HG03060 (cell line): ENCODE measurements around the gene MUC6.

Experiments
- ATAC-seq: cut with Tn5 transposase; IDR thresholded peaks from one replicate; pipeline ENCODE4 v1.9.1; 2021; ENCODE audit warnings: low read depth, moderate number of reproducible peaks; ENCODE audit not compliant: unreplicated experiment

The MUC6 gene

DNA sequence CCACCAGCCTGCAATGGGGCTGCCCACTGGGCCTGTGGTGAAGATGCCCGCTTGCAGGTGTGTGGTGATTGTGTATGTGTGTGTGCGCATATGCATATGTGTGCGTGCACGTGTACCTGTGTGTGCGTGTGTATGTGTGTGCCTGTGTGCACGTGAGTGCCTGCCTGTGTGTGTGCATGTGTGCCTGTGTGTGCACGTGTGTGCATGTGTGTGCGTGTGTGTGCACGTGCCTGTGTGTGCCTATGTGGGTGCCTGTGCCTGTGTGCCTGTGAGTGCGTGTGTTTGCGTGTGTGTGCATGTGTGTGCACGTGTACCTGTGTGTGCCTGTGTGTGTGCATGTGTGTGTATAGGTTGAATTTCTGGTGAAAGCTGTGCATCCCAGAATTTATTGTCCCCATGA is 2.4 kb upstream of the MUC6 start:
- ATAC-seq = no peak

DNA sequence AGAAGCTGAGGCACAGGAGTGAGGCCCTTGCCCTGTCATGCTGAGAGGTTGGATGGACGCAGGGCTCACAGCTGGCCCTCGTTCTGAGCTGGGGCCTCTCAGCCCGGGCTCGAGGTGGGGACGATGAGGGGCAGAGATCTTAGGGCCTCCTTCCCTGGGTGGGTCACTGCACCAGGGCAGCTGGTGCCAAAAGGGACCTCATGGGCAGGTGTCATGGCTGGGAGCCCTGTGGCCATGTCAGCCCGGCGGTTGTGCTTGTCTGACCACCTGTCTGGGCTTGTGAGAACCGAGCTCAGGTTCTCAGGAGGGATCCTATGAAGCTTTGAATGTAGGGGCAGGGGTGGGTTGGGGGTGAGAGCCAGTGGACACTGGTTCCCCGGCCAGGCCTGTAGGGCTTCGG is 1.8 kb upstream of the MUC6 start:
- no peak for ATAC-seq

DNA sequence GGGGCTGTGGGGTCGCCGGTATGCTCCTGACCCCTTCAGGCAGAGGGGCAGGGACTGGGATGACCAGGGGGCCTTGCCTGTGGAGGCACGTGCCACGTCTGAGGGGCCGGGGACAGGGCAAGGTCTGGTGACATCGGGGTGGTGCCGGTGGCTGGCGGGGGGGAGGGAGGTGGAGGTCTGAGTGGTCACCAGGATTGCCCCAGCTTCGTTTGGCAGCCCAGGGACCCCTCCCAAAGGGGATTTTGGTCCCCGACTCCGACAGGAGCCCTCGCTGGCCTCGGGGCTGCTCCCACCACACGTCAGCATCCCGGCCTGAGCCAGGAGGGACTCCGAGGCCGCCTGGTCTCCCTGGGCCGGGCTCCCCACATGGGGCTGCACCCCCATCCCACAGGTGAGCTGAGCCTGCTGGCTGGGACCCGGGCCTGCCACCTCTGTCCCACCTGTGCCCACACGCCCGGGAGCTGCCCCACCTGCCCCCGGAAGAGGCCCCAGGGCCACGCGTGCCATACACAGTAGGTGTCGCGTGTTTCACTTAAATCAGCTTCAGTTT is 1.1 kb upstream of the MUC6 start:
- no peak for ATAC-seq

DNA sequence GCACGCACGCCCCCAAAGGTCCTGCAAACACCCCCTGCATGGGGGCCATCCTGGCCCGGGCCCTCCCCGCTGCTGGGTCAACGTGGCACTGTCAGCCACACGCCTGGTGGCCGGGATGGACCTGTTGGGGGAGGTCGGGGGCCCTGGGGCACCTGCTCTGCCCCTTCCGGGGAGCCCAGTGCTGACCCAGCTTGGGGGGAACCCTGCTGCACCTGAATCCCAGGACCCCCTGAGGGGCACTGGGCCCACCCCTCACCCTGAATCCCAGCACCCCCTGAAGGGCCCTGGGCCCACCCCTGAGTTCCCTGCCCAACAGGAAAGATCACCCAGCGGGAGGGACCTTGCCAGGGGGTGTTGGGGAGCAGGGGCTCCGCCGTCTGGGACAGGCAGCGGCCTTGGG is 413 bp upstream of the MUC6 start:
- no peak for ATAC-seq

DNA sequence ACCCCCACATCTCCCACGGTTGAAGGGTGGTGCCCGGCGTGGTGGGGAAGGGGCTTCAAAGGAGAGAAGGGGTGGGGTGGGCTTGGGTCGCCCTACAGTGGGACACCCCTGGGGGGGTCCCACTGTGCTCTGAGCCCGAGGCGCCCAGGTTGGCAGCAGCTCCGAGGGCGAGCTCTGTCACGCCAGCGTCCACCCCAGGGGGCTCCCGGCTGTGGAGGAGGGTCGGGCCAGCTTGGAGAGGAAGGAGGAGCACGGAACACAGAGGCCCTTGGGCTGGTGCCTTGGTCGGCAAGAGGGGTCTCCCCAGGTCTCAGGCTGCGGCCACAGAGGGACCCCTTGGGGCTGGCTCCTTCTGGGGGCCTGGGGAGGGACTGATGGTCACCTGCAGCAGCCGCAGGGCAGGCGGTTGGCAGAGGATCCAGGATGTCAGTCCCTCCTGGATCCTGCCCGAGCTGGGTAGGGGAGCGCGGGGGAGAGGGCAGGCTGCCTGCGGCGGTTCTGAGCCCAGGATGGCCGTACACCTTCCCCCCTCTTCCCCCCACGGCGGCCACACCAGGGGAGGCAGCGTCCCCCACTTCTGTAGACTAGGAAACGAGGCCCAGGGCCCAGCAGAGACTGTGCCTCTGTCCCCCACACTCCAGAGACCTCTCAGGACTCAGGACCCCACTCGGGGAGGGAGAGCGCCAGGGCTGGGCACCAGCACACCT is 788 bp downstream of the MUC6 start:
- ATAC-seq = no peak

DNA sequence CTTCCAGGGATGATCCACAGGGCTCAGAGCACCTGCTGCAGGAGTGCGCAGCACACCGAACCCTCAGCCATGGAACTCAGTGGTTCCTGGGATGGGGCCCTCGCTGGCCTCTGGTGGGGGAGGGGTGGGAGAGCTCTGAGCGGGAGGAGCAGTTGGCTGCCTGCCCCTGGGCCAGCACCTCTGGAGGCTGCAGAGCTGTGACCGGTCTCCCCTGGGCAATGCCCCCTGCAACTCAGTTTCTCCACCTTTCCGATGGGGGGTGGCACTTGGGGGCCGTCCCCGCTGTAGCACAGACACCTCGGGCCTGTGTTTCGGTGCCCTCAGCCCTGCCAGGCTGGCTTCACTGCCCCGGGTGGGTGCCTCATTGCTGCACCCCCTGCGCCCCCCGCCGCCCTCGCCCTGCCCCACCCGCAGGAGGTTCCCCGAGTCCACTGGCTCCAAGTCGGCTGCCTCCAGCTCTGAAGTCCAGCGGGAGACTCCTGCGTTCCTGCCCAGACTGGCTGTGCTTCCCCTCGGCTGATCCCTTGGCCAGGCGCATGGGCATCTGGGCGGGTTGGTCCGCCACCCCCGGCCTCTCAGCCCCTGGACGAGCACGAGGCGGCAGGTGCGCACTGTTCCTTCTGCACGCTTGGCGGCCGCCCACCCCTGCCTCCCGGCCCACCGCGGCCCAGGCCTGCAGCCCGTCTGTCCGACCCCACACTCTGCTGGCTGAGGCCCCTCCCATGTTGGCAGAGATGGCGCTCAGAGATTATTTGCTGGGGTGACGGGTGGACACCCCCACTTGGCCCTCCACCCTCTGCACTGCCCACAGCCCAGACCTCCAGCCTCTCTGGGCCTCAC is 1.8 kb downstream of the MUC6 start:
- no peak for ATAC-seq

DNA sequence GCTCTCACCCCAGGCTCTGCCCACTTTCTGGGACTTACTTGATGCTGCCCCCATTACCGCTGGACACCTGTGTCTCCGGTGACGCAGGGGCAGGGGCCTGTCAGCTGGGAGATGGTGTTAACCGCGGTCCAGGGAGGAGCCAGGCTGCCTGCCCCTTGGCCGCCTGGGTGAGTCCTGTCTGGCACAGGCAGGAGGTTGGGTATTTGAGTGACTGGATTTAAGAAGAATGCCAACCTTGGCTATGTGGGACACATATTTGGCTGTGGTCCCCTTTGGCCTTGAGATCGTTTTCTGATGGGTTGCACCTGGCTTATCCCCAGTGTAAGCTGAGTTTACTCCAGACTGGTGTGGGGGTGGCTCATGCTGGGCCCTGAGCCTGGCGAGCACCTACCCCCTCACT is 2.5 kb downstream of the MUC6 start:
- ATAC-seq = no peak

DNA sequence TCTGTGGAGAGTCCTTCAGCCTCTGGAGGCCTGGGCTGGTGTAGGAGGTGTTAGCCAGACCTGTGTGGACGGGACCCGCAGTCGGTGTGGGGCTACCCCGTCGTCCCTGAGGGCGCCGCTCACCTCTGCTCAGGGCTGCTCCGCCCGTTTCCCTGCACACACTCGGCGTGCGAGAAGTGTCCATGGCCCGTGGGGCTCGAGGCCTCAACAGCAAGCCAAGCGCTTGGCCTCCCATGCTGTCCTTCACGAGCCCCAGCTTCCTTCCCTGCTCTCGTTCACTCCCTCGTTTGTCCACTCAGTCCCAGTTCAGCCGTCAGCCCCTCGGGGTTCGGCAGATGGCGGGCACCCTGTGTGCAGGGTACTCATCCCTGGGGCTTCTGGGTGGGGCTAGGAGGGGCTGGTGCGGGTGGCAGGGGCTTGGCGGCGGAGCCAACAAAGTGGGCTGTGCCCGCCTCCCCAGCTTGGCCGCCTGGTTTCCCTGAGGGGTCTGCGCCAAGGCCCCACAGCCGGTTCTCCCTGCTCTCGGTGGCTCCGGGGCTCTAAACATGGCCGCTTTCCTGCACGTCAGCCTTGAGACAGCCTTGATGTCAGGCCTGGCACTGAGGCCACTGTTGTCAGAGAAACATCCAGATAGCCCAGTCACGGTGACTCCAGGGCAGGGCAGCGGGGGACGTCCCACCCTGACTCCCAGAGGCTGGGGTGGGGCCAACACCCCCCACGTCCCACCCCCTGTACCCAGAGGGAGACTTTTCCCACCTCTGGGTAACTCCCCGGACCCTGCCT is 3.3 kb downstream of the MUC6 start:
- ATAC-seq = no peak

DNA sequence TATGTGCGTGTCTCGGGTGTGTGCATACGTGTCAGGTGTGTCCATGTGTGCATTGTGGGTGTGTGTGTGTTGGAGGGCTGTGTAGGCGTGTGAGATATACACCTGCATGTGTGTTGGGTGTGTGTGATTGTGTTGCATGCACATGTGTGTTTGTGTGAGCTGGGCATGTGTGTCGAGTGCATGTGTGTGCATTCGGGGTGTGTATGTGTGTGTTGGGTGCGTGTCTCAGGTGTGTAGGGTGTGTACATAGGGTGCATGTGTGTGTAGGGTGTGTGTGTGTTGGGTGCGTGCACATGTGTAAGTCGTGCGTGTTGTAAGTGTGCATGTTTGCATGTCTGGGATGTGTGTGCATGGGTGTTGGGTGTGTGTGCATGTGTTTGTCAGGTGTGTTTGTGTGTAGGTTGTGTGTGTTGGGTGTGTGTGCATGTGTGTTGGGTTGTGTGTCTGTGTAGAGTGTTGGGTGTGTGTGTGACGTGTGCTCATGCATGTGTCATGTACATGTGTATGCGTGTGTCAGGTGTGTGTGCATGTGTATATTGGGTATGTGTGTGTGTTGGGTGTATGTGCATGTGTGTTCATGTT is 4.1 kb downstream of the MUC6 start:
- ATAC-seq = no peak

DNA sequence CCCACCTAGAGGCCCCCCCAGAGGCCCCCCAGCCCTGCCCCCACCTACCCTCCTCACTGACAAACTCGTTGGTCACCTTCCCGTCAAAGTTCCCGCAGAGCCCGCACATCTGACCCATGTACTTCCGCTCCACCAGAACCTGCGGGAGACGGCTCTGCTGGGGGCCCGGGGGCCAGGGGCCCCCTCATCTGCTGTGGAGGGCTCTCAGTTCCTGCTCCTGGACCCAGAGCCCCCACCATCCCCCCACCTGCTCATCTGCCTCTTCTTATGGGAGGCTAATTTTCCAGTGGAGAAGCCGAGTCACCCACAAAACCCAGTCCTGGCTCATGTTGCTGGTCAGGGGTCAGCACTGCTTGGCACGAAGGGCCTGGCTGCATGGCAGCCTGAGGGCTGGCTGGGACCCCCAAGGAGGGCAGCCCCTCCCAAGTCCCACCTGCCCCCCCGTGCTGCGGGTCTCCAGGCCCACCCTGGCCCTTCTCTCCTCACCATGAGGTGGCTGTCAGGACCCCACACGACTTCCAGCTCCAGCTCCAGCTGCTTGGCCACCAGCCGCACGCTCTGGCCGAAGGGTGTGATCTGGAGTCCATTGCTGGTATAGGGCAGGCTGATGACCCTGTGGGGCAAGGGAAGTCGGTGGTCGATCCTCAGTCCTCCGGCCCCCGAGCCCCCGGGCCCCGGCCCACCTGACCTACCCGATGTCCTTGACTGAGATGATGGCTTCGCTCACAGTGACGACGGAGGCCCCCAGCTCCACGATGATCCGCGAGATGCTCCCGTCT is 5.2 kb downstream of the MUC6 start:
- ATAC-seq = no peak

DNA sequence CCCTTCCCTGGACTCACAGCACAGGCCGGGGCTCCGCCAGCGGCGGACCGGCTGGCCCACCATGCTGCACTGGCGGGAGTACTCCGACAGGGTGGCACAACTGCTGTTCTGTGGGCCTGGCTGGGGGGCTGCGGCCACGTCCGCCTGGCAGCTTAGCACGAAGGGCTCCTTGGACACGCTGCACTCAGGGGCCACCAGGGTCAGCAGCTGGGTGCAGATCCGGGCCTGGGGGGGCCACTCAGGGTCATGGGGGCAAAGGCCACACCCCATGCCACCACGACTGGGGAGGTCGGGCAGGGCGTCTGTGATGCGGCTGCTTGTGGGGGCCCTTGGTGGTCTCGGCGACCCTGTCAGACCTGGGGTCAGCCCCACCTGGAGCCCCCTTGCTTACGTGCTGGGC is 6.0 kb downstream of the MUC6 start:
- no peak for ATAC-seq

DNA sequence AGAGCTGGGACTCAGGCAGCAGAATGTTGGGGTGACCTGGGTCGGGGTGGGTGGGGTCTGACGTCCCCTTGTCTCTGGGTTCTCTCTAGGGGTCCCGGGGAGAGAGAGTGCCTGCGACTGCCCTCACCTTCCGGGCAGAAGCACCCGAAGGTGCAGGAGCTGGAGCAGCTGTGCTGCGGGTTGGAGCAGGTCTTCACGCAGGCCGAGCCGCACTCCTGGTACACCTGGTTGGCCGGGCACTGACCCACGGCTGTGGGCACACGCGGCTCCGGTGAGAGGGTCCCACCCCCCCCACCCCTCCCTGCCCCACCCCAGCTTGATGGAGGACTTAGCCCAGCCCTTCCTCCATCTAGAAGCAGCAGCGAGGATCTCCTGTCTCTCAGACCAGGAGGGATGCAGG is 6.4 kb downstream of the MUC6 start:
- no peak for ATAC-seq

DNA sequence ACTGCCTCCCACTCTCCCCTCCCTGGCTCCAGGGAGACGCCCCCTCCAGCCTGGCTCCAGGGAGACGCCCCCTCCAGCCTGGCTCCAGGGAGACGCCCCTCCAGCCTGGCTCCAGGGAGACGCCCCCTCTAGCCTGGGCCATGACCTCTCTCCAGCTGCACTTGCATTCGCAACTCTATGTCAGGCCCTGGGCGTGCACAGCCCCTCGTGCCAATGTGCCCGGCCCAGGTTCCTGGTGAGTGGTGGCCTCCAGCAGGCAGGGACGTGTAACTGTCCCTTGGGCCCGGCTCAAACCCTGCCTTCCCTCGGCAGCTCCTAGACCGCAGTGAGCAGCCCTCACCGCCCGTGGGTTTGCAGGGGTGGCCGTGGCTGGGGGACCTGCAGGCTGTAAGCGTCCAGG is 6.9 kb downstream of the MUC6 start:
- no peak for ATAC-seq

DNA sequence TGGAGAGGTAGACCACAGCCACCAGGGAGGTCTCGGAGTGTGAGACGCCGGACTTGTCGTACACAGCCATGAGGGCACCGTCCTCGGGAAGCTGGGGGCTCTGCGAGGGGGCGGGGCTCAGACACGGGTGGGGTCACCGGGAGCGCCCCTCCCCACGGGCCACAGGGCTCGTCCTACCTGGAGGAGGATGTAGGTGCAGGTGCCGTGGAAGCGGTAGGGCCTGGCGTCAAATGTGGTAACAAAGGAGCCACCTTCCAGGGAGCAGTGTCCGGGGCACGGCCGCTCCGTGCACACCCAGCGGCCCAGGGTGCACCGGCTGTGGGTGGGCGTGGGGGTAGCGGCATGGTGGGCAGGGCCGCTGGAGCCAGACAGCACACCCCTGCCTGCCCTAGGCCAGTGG is 7.5 kb downstream of the MUC6 start:
- ATAC-seq = no peak

DNA sequence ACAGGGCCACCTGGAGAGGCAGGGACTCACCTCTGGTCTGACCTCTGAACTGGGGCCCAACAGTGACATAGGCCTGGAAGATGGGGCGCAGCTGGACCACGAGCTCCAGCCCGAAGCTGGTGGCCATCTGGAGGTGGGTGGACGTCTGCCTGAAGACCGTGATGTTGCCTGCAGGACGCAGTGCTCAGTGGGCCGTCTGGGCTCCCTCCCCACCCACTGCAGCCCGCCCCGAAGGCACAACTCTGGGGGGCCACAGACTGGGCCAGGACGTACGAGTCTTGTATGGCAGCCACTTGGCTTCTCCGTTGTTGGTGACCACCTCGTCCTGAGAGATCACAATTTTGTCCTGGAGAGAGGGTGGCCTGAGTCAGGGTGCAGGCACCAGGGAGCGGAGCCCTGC is 7.9 kb downstream of the MUC6 start:
- no peak for ATAC-seq

DNA sequence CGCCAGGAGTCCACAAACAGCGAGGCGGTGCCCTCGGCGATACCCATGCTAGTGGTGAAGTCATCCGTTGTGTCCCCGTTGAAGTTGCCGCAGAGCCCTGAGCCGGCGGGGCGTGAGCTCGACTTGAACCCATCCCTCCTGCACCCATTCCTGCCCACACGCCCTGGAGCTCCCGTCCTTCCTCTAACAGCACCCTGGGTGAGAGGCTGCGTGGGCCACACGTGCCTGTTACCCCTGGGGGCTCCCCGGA is 8.3 kb downstream of the MUC6 start:
- no peak for ATAC-seq

DNA sequence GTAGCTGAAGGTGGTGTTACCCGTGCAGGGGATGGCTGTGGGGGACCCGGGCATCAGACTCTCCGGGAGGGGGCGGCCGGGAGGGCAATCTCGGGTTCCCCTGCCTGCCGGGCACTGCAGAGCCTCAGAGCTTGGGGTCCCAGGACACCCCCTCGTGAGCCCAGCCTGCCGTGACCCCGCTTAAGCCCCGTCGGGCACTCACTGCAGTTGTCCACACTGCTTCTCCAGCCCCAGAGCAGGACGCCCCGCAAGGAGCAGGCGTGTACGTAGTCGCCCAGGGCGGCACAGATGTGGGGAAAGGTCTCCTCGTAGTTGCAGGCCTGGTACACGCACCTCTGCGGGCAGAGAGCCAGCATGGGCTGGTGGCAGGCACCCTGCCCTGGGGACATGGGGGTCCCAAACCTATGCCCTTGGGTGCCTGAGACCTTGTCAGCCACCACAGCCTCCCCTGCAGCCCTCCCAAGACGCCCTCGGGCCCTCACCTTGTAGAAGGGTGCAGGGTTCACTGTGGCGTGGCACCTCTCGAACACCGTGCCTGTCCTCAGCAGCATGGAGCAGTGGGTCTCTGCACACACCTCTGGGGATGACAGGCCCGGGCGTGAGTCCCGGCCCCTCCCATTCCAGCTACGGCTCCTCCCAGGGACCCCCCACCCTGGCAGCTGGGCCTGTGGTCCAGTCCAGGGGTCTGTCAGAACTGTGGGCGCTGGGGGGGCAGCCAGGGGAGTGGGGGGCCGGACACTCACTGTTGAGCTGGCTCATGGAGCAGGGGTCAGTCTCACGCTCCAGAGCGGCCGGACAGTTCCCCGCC is 8.8 kb downstream of the MUC6 start:
- ATAC-seq = no peak

DNA sequence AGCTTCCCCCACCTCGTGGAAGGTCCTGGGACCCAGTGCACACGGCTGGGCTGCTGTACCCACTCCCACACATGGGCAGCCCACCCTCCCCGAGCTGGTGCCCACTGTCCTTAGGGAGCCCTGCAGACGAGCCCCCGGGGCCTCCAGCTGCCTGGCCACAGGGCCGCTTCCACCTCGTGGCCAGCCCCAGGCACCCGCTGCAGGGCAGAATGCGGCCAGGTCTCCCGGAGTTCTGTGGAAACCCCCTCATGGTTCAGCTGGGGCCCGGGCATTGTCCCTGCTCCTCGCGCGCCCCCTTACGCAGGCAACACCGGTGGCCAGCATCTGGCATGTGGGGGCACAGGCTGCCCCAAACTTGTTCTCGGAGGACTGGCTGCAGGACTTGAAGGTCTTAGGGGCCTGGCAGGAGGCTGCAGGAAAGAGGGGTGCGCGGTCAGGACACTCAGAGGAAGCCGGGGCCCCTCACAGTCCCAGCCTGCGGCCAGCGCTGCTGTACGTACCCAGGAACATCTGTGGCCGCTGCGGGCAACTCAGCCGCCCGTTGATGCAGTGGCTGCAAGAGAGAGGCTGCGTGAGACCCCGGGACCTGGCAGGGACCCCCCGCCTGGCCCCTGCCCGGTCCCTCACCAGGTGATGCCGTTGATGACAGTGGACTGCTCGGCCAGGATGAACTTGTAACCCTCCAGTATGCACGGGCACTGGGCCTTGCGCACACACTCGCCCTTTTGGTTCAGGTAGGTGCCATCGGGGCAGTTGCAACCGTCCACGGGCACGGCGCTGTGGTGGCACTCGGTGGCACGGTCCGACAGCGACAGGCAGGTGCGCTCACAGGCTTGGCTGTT is 9.7 kb downstream of the MUC6 start:
- no peak for ATAC-seq

DNA sequence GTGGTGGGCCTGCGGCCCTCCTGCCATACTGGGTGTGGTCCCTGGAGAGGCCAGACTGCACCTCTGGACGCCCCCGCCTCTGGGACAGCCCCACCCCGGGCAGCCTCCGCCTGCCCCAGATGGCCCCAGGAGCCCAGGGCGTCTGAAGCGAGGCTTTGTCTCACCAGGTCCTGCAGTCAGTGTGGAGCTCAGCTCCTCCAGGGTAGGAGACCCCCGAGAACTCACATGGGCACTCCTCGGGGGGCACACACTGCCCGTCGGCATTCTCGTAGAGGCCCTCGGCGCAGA is 10.4 kb downstream of the MUC6 start:
- ATAC-seq = no peak
